Epidermal melanocyte (primary cell): ENCODE results near the gene MECP2.
A peak's percentile ranks its signal among the peaks of the same experiment; 100 is the strongest.

Experiments used
- DNase-seq: peaks from one replicate; pipeline ENCODE4 v3.0.0; 2011; ENCODE audit warnings: low spot score; ENCODE audit not compliant: insufficient read length

MECP2 gene

GRCh38 chrX:154038656-154039055 lies 58.9 kb downstream of the MECP2 start:
- no peak for DNase-seq

DNA sequence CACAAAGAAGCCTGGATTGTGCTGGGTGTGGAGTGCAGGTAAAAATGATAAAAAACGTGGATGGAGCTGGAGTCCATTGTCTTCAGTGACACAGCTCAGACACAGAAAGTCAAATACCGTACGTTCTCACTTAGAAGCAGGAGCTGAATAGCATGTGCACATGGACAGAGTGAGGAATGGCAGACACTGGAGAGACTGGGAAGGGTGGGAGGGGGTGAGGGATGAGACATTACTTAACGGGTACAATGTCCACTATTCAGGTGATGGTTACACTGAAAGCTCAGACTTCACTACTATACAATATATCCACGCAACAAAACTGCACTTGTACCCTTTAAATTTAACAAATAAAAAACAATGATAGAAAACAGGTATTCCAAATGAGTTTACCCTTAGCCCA lies 59.8 kb downstream of the MECP2 start:
- DNase-seq, result no peak

DNA sequence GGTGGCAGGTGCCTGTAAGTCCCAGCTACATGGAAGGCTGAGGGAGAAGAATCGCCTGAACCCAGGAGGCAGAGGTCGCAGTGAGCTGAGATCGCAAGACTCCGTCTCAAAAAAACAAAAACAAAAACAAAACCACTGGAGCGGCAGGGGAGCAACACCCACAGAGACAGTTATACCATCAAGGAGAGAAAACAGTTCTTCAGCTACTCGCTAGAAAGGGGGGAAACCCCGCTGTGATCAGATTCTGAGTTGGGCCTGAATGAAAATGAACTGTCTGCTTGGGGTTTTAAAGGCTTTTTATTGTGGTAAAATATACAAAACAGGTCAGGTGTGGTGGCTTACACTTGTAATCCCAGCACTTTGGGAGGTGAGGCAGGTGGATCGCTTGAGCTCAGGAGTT lies 61.0 kb downstream of the MECP2 start:
- DNase-seq, result no peak

- DNase-seq, result no peak
These were observed 63.7 kb downstream of the MECP2 start for GRCh38 chrX:154033848-154034247.

DNA sequence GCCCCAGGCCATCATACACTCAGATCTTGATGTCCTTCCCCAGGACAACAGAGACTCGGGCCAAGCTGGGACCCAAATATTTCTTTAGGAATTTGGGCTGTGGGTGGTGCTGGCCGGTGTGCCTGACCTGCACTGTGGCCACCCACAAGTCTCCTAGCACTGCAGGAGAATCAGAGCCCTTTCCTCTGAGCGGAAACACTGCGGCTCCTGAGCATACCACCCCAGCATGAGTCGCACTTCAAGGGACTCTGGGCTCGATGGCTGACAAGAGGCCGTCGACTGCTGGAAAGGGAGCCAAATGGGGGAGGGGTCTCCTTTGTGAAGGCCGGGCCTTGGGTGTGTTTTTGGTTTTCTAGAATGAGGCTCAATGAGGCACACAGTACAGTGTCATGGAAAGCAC lies 64.9 kb downstream of the MECP2 start:
- DNase-seq, result no peak

DNA sequence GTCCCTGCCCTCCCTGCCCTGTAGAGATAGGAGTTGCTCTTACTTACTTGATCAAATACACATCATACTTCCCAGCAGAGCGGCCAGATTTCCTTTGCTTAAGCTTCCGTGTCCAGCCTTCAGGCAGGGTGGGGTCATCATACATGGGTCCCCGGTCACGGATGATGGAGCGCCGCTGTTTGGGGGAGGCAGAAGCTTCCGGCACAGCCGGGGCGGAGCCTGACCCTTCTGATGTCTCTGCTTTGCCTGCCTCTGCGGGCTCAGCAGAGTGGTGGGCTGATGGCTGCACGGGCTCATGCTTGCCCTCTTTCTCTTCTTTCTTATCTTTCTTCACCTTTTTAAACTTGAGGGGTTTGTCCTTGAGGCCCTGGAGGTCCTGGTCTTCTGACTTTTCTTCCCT lies 65.4 kb downstream of the MECP2 start:
- no peak for DNase-seq

- no peak for DNase-seq
These were observed 66.7 kb downstream of the MECP2 start for GRCh38 chrX:154030715-154031305.

GRCh38 chrX:154030266-154030665 lies 67.3 kb downstream of the MECP2 start:
- DNase-seq, result peak; percentile 29

DNA sequence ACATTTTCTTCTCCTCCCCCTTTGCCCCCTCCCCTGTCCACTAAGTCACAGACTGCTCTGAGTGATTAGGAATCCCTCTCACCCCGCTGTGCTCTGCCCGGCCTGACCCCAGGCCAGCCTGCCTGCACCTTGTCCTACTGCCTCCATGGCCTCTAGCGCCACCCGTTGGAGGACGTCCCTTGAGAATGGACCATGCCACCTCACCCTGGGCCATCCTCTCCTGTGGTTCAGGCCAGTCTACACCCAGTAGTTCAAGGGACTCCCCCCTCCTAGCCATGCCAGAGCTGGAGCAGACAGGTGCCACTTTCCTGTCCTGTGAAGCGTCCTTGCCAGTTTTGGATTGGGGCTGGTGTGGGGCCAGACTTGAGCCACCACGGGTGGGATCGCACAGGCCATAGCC lies 68.1 kb downstream of the MECP2 start:
- DNase-seq, result no peak

- no peak for DNase-seq
These were observed 68.9 kb downstream of the MECP2 start for GRCh38 chrX:154028502-154029184.

DNA sequence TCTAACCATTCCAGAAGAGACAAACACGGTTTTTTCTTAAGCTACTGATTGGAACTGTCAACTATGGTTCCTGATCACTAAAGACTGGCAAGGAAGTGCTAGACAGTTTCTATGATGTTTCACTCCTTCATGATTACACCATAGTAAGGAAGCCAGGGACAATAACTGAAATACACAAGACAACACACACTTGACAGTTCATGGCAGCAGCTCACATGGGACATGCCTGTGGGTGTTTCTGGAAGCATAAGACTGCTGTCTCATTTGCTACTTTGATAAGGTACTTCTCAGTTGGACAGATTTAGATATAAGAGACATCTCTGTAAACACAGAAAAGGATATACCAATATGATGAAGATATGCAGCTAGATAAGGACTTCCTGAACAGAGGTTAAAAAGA lies 69.5 kb downstream of the MECP2 start:
- DNase-seq, result no peak

GRCh38 chrX:154027022-154027402 lies 70.5 kb downstream of the MECP2 start:
- DNase-seq, result no peak

GRCh38 chrX:154026136-154027021 lies 71.1 kb downstream of the MECP2 start:
- peak; percentile 32 for DNase-seq

GRCh38 chrX:154025230-154025629 lies 72.3 kb downstream of the MECP2 start:
- no peak for DNase-seq

DNA sequence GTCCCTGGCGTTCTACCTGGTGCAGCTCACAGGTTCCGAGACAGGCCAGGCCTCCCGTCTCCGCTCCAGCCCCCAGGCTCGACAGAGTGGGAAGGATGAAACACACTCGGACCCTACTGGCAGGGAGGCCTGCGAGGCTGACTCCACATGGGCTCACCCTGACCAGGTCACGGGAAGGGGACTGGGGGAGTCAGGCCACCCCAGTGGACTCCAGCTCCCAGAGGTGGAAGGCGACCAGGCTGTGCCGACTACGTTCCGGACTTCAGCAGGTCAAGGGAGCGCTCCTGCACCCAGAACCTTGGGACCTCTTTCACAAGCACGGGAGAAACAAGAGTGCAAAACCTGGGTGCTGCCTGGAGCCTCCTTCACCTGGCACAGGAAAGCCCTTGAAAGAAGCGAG lies 73.2 kb downstream of the MECP2 start:
- no peak for DNase-seq

DNA sequence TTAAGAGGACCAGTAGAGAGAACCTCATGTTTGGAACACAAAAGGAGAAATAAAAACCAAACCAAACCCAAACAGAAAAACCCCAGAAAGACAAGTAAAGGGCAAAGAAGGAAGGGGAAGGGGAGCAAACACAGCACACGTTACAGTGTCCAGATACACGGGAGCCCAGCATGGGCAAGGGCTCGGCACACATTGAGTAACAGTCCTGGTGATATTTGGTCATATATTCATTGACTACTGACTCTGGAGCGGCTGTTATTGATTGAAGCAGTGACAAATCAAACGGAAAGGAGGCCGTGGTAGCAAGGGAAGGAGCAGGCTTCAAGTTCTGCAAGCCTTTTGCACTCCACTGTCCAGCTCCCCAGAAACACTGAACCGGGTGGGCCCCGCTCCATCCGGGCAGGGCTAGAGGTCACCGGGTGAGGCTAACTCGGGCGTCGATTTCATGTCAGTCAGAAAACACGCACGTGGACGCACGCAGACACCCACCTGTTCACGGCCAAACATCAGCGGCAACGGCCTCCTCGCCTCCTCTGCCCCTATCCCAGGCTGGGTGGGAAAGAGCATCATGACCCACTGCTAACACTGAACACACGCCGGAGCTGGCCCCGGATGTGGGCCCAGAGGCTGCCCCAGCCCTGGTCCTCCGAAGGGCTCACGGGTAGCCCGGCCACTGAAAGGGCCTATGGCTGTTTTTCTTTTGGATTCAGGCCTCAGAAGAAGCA lies 74.1 kb downstream of the MECP2 start:
- no peak for DNase-seq

- DNase-seq, result no peak
These were observed 75.4 kb downstream of the MECP2 start for GRCh38 chrX:154022108-154022507.

DNA sequence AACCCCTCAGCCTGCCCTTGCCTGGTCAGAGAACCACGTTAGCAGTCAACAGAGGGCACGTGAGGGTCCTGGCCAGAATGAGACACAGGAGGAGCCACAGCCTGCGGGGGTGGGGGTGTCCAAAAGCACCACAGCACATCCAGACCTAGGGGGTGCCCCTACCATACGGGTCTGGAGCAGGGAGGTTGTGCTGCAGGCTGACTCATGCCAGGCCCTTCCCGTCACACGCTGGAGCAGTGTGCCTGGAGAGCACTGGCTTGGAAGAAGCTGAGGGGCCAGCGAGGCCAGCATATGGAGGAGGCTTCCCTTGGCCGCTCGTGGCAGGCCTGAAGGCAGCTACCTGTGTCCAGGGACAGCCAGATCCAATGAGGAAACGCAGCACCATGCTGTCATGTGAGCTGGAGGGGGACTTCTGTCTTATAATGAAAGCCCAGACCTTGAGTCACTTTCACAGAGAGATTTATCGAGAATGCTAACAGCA lies 76.3 kb downstream of the MECP2 start:
- no peak for DNase-seq

- no peak for DNase-seq
These were observed 76.9 kb downstream of the MECP2 start for GRCh38 chrX:154020536-154021115.

- peak; percentile 49 for DNase-seq
These were observed 77.6 kb downstream of the MECP2 start, which contains the start of gene IRAK1 for GRCh38 chrX:154019633-154020528. Gene IRAK1, minus strand, starts transcription at chrX:154019902. Its CDS starts 90 bp downstream, at chrX:154019812.
